Vagina (tissue), 2 donors: Measurements from ENCODE around the gene RPL27. TPM values are rescaled to one million over a fixed set of nuclear protein-coding genes. Genes with fewer than 3 reads are reported as not detected.

ENCODE experiments used
- DNase-seq, 2 donors: peaks; one replicate each; pipeline ENCODE4 v3.0.0-alpha.2; 2017; ENCODE audit errors: extremely low spot score in 2 of 2
- H3K27ac ChIP-seq: fragments of 200-600 bp; sonication (generic); one replicate; pipeline ENCODE4 v1.5.1; 2019
- H3K27me3 ChIP-seq: fragments of 200-600 bp; sonication (generic); one replicate; pipeline ENCODE4 v1.5.1; 2019
- H3K36me3 ChIP-seq, 2 donors: fragments of 200-600 bp; sonication (generic); one replicate each; pipeline ENCODE4 v1.5.1; 2017 to 2019
- H3K4me1 ChIP-seq: fragments of 200-600 bp; sonication (generic); one replicate; pipeline ENCODE4 v1.5.1; 2019
- H3K4me3 ChIP-seq, 2 donors: fragments of 200-600 bp; sonication (generic); 1 replicate in 1 of 2; 2 replicates in 1 of 2; pipeline ENCODE4 v1.5.1; 2016 to 2019
- H3K9me3 ChIP-seq: fragments of 200-600 bp; sonication (generic); one replicate; pipeline ENCODE4 v1.5.1; 2019
- POLR2A ChIP-seq, 2 donors: fragments of 450-650 bp; IDR thresholded peaks; one replicate each; pipeline ENCODE4 v1.6.1; 2017; ENCODE audit warnings: antibody characterized with exemption in 2 of 2, mild to moderate bottlenecking in 2 of 2, moderate library complexity in 2 of 2
- POLR2AphosphoS5 ChIP-seq, 2 donors: sonication (generic); formaldehyde crosslinking; IDR thresholded peaks; one replicate each; pipeline ENCODE4 v1.9.0; 2017; ENCODE audit warnings: antibody characterized with exemption in 2 of 2, mild to moderate bottlenecking in 2 of 2, low read depth in 1 of 2; ENCODE audit not compliant: insufficient read depth in 1 of 2
- intact Hi-C: fragments of 100-400 bp; cut with DNase I; formaldehyde crosslinking; loops from one replicate; pipeline ENCODE4 v1.15.1; 2023
- total RNA-seq: library from RNA; depleted of rRNA; stranded (reverse); fragments of >200 nt; gene quantifications from one replicate; pipeline ENCODE4 v1.2.3, GENCODE V29; 2016
- TF ChIP-seq, protein P1 (sequence below), 3 experiments: fragments of 450-650 bp in 2 of 3; fragments of 200-600 bp in 1 of 3; sonication (generic) in 1 of 3; IDR thresholded peaks; one replicate each; pipeline ENCODE4 v1.5.1; 2017 to 2019; ENCODE audit warnings: antibody characterized with exemption in 3 of 3, mild to moderate bottlenecking in 2 of 3, moderate library complexity in 2 of 3

The RPL27 gene
- total RNA-seq, 1 donor from 2014 or later: 1,982 TPM

DNA sequence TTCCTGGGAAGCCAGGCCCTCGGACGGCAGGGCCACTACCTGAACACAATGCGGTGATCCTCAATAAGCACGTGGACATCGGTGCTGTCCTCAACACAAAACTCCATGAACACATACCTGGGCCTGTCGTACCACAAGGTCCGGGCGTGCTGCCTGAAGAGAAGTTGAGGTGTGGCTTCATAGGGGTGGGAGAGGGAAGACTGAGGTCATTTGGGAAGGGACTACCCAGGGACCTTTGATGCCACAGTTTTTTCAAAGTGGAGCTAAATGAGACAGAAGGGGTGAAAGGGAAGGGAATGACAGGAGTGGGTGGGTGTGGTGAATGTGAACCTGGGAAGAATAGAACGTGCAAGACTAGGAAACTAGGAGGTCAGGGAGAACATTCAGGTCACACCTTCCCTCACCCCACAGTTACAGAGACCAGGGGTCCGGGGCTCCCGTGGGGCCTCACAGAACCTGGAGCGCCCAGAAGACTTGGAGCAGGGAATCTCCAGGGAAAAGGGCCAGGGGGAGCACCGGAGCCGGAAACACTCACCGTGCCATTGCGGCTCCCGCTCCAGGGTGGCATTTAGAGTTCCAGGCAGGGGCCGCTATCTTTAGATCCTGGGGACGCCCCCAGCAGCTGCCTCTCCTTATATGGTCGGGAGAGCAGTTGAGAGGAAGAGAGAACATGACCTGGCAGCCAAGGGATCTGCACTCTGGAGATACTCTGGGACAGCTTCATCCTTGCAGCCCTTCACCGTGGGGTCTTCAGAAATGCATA lies 18.5 kb upstream of the RPL27 start, which contains the start of gene PTGES3L:
TSS of gene PTGES3L (minus strand) at position 570 of the 763 bp plus-strand sequence. CDS start at position 543, 27 bp downstream.
- Histone ChIP-seq H3K27me3 (no peaks in the 10 kb centered on the region), H3K9me3 (no peaks in the 10 kb centered on the region), H3K36me3 (no peaks in the 10 kb centered on the region), H3K4me3 (peak within 1 kb of the TSS; percentile 77 to 88), H3K4me1 (peaks cover 26% of the 10 kb centered on the region), H3K27ac (peak within 1 kb of the TSS; percentile 68)
- no peak for DNase-seq
- intact Hi-C loops: no loop called here
- no peak for TF ChIP-seq POLR2AphosphoS5 (IDR thresholded peaks at IDR 0.05; ENCODE audit: insufficient read depth in 1 of 2, low read depth in 1 of 2)
- TF ChIP-seq, protein P1, sequence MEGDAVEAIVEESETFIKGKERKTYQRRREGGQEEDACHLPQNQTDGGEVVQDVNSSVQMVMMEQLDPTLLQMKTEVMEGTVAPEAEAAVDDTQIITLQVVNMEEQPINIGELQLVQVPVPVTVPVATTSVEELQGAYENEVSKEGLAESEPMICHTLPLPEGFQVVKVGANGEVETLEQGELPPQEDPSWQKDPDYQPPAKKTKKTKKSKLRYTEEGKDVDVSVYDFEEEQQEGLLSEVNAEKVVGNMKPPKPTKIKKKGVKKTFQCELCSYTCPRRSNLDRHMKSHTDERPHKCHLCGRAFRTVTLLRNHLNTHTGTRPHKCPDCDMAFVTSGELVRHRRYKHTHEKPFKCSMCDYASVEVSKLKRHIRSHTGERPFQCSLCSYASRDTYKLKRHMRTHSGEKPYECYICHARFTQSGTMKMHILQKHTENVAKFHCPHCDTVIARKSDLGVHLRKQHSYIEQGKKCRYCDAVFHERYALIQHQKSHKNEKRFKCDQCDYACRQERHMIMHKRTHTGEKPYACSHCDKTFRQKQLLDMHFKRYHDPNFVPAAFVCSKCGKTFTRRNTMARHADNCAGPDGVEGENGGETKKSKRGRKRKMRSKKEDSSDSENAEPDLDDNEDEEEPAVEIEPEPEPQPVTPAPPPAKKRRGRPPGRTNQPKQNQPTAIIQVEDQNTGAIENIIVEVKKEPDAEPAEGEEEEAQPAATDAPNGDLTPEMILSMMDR (IDR thresholded peaks at IDR 0.05): no peak
- no peak for TF ChIP-seq POLR2A (IDR thresholded peaks at IDR 0.05)

DNA sequence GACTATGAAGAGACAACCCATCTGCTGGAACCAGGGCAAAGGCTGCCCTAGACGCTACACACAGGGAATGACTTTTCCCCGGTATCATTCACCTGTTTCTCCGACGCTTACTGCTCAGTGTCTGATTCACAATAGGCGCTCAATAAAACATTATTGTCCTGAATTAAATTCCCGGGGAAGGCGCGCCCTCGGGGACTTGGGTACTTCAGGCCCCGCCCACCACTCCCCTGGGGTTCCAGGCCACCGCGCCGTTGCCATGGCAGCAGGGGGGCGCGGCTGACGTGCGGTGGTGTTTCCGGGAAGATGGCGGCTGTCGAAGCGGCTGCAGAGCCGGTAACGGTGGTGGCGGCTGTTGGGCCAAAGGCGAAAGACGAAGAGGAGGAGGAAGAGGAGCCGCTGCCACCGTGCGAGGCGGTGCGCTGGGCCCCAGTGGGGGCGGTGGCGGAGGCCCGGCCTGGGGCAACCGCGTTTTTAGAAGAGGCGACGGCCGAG lies 17.9 kb upstream of the RPL27 start, which contains the start of gene RUNDC1:
TSS of gene RUNDC1 (plus strand) at position 292 of the 492 bp plus-strand sequence. CDS start at position 304, 12 bp downstream.
- TF ChIP-seq POLR2AphosphoS5 (IDR thresholded peaks at IDR 0.05; ENCODE audit: insufficient read depth in 1 of 2, low read depth in 1 of 2): peak; percentile 66 to 77
- TF ChIP-seq, protein P1 (IDR thresholded peaks at IDR 0.05): no peak
- TF ChIP-seq POLR2A (IDR thresholded peaks at IDR 0.05): no peak
- H3K36me3 ChIP-seq: no peaks in the 10 kb centered on the region
- no peak for DNase-seq
- peak within 1 kb of the TSS; percentile 68 for H3K27ac ChIP-seq
- H3K9me3 ChIP-seq: no peaks in the 10 kb centered on the region
- peaks cover 26% of the 10 kb centered on the region for H3K4me1 ChIP-seq
- intact Hi-C loops: no loop called here
- H3K4me3 ChIP-seq: peak within 1 kb of the TSS; percentile 77 to 88
- no peaks in the 10 kb centered on the region for H3K27me3 ChIP-seq

DNA sequence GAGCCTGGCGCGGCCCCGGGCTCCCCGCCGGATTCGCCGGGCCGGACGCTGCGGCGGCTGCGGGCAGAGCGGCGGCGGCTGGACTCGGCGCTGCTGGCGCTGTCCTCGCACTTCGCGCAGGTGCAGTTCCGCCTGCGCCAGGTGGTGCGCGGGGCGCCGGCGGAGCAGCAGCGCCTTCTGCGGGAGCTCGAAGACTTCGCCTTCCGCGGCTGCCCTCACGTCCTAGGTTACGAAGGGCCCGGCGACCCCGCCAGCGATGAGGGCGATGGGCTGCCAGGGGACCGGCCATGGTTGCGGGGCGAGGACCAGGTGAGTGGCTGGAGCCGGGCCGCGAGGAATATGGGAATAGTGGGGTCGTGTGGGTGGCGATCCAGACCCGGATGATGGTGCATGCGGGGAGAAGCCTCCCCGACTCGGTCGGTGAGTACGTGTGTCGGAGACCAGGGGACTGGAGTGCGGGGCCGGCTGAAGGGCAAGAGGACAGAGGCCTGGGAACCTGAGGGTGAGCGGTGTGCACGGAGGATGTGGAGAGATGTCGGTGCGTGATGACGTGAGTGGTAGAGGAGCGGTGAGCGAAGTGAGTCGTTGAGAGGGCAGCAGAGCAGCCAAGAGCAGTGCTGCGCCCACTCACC lies 17.3 kb upstream of the RPL27 start:
- H3K4me1 ChIP-seq: peaks cover 26% of the 10 kb centered on the region
- H3K27me3 ChIP-seq: no peaks in the 10 kb centered on the region
- peak overlapping the region; percentile 68 for H3K27ac ChIP-seq
- no peak for TF ChIP-seq POLR2A (IDR thresholded peaks at IDR 0.05)
- TF ChIP-seq, protein P1 (IDR thresholded peaks at IDR 0.05): no peak
- no peak for TF ChIP-seq POLR2AphosphoS5 (IDR thresholded peaks at IDR 0.05; ENCODE audit: insufficient read depth in 1 of 2, low read depth in 1 of 2)
- DNase-seq: no peak
- intact Hi-C loops: no loop called here
- H3K9me3 ChIP-seq: no peaks in the 10 kb centered on the region
- H3K4me3 ChIP-seq: peak overlapping the region; percentile 77 to 88
- H3K36me3 ChIP-seq: no peaks in the 10 kb centered on the region

GRCh38 chr17:42982266-42982665 lies 16.0 kb upstream of the RPL27 start:
- Histone ChIP-seq H3K36me3 (peaks cover 0 to 1% of the 10 kb centered on the region in 2 donors), H3K4me1 (peaks cover 26% of the 10 kb centered on the region), H3K27ac (no peak overlapping the region), H3K9me3 (no peaks in the 10 kb centered on the region), H3K4me3 (no peak overlapping the region), H3K27me3 (no peaks in the 10 kb centered on the region)
- no peak for TF ChIP-seq POLR2AphosphoS5 (IDR thresholded peaks at IDR 0.05; ENCODE audit: insufficient read depth in 1 of 2, low read depth in 1 of 2)
- TF ChIP-seq POLR2A (IDR thresholded peaks at IDR 0.05): no peak
- TF ChIP-seq, protein P1 (IDR thresholded peaks at IDR 0.05): no peak
- intact Hi-C loops: no loop called here
- no peak for DNase-seq
